GM12872 (cell line): Measurements from ENCODE around the gene TSC2.

Experiments used
- TF ChIP-seq, protein P1 (sequence below): IDR thresholded peaks from 3 replicates; pipeline ENCODE4 v1.5.1; 2011; ENCODE audit warnings: low read depth, mild to moderate bottlenecking, low read length, moderate library complexity; ENCODE audit not compliant: insufficient read depth

Gene TSC2

DNA sequence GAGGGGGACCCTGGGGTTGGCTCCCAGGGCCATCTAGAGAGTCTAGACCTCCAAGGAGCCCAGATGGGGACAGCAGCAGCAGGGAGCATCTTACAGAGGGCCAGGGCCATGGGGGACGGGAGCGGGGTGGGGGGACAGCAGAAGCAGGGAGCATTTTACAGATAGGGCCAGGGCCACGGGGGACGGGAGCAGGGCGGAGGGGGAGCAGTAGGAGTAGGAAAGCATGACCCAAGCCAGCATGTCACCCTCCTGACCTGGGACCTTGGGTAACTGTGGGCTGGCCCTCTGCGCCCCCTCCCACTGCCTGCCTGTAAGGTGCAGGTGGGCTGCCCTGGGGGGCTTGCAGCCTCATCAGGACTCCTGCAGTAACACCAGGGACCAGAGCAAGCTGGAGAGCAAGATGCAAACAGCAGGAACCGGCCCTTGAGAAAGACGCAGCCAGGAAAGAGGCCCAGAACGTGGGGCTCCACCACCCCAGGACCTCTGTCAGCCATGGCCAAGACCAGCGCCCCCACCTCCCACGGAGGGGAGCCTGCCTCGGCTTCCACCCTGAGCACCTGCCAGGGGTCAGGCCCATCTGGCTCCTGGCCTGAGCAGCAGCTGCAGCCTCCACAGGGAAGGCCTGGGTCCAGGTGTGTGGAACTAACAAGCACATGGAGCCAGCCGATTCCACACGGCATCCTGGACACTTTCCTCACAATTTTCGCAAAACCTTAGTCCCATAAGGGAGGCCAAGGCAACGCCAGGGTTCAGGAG, 40.5 kb upstream of the TSC2 start:
- TF ChIP-seq, protein P1, sequence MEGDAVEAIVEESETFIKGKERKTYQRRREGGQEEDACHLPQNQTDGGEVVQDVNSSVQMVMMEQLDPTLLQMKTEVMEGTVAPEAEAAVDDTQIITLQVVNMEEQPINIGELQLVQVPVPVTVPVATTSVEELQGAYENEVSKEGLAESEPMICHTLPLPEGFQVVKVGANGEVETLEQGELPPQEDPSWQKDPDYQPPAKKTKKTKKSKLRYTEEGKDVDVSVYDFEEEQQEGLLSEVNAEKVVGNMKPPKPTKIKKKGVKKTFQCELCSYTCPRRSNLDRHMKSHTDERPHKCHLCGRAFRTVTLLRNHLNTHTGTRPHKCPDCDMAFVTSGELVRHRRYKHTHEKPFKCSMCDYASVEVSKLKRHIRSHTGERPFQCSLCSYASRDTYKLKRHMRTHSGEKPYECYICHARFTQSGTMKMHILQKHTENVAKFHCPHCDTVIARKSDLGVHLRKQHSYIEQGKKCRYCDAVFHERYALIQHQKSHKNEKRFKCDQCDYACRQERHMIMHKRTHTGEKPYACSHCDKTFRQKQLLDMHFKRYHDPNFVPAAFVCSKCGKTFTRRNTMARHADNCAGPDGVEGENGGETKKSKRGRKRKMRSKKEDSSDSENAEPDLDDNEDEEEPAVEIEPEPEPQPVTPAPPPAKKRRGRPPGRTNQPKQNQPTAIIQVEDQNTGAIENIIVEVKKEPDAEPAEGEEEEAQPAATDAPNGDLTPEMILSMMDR: no peak

DNA sequence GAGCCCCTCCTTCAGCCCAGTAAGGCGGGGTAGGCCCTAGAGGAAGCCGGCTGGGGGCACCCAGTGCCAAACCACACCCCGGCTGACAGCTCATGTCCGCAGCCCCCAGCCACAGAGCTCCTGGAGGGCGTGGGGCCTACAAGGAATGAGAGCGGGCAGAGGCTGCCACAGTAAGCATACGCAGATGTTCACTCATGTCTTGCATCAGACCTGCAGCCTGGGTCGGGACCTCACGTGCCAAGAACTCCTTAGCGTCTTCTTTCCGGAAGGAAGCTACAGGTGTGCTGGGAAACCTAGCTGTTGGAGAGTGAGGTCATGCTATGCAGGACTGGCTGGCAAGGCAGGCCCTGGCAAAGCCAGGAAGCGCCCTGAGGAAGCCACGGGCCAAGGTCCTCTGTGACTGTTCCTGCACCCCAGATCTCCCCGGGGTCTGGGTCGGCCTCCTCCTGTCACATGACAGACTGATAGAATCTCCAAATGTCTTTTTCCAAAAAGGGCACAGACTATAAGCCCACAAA, 39.7 kb upstream of the TSC2 start:
- TF ChIP-seq, protein P1: no peak

DNA sequence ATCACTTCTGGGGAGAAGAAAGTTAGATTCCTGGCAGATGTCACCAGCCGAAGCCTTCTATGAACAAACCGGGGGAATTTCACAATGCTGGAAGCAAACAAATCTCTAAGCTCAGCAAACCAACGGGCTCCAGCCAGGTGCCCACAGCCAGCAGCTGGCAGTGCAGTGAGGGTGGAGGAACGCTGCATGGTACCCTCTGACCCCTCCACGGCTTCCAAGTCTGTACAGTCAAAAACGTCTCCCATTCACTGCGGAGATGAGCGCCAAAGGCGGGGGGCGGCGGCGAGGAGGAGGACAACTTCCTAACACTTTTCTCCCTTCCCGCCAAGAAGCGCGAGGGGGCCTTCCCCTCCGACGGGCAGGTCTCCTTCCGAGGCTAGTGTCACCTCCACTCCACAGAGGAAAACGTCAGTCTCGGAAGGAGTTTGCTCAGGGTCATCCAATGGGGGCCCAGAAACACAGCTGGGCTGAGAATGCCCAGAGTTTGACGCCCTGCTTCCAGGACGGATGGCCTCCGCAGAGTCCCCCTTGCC, 39.1 kb upstream of the TSC2 start:
- TF ChIP-seq, protein P1: no peak

DNA sequence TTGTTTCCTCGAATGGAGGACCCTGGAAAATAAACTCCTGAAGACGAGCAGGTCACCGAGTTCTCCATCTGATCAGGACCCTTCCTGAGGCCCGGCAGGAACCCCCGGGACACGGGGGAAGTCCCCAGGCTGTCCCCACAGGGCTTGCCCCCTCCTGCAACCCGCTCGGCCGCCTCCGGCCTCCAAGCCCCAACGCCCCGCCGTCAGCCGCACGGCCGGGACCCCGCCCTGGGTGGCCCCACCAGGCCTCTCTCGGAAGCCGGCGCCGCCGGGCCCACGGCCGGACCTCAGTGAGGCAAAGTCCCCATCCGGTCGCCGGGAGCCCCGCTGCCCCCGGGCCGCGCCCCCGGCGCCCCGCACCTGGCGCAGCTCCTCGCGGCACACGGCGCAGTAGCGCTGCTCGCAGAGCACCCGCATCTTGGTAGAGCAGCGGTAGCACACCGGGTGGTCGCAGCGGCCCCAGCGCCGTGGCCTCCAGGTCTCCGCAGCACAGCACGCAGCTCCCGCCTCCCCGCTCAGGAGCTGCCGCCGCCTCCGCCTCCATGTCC, 38.5 kb upstream of the TSC2 start:
- TF ChIP-seq, protein P1: no peak

DNA sequence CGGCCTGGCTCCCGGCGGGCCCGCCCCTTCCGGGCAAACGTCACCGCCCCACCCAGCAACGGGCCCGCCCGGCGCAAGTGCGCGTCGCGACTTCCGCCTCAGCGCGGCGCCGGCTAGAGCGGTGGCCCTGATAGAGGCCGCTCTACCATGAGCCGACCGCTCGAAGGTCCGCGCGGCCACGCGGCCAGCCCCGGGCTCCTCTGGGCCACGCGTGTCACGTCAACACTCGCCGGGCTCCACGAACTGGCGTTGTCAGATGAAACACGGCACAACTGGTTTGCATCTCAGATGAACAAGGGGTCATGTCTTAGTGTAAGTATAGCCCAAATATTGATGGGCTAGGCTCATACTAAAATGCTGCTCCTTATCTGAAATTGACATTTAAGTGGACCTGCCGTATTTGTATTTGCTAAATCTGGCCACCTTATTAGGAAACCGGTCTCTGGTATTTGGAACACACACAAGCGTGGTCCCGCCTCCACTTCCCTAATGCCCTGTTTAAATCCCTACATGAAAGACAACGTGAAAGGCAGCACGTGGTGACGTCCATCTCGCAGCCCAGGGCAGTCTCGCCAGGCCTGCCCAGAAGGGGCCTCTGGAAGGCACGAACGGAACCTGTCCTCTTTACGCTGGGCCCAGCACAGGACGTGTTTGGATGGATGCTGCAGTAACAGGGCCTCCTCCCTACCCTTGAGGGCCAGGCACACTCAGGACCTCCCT, 37.8 kb upstream of the TSC2 start, which contains the start of gene ZNF598:
TSS of gene ZNF598 (minus strand) at position 31 of the 720 bp plus-strand sequence.
- TF ChIP-seq, protein P1: no peak

DNA sequence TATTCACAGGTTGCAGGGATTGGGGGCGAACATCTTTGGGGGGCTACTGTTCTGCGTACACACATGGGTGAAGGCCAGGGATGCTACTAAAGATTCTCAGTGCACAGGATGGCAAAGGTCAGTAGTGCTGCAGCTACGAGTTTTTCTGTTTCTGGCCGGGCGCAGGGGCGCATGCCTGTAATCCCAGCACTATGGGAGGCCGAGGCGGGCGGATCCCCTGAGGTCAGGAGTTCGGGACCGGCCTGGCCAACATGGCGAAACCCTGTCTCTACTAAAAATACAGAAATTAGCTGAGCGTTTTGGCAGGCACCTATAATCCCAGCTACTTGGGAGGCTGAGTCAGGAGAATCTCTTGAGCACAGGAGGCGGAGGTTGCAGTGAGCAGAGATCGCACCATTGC, 34.3 kb upstream of the TSC2 start:
- TF ChIP-seq, protein P1: no peak
